Lung (tissue), 12 donors: ENCODE data around the gene AUTS2. TPM values are rescaled to one million over a fixed set of nuclear protein-coding genes. Genes with fewer than 3 reads are reported as not detected.
A peak's percentile ranks its signal among the peaks of the same experiment; 100 is the strongest.

ENCODE experiments used
- ATAC-seq: fragments of 200-7000 bp; cut with Tn5 transposase; one replicate; pipeline ENCODE4 v1.9.1; 2020; ENCODE audit warnings: moderate number of reproducible peaks; ENCODE audit not compliant: insufficient read depth, low FRiP score
- DNase-seq, 3 donors: peaks; one replicate each; pipeline ENCODE4 v3.0.0-alpha.2; 2013 to 2017
- H3K27ac ChIP-seq, 2 donors: one replicate each; pipeline ENCODE4 v1.5.1; 2013; ENCODE audit warnings: mild to moderate bottlenecking in 2 of 2, moderate library complexity in 2 of 2, control low read depth in 1 of 2, inconsistent platforms in 1 of 2, low read depth in 1 of 2, low read length in 1 of 2
- H3K27me3 ChIP-seq, 3 donors: one replicate each; pipeline ENCODE4 v1.5.1; 2013; ENCODE audit warnings: low read length in 2 of 3; ENCODE audit not compliant: control insufficient read depth in 3 of 3, insufficient read depth in 3 of 3
- H3K36me3 ChIP-seq, 4 donors: one replicate each; pipeline ENCODE4 v1.5.1; 2013; ENCODE audit warnings: low read length in 4 of 4, mild to moderate bottlenecking in 1 of 4, moderate library complexity in 1 of 4; ENCODE audit not compliant: control insufficient read depth in 4 of 4, insufficient read depth in 4 of 4
- H3K4me1 ChIP-seq, 5 donors: one replicate each; pipeline ENCODE4 v1.5.1; 2013; ENCODE audit warnings: low read length in 5 of 5, mild to moderate bottlenecking in 2 of 5, moderate library complexity in 1 of 5; ENCODE audit not compliant: control insufficient read depth in 5 of 5, insufficient read depth in 5 of 5
- H3K4me3 ChIP-seq: one replicate; pipeline ENCODE4 v1.5.1; 2013; ENCODE audit warnings: mild to moderate bottlenecking, control low read depth, moderate library complexity
- H3K9ac ChIP-seq, 2 donors: one replicate each; pipeline ENCODE4 v1.5.1; 2013; ENCODE audit warnings: low read length in 2 of 2, control low read depth in 1 of 2; ENCODE audit not compliant: insufficient read depth in 1 of 2
- H3K9me3 ChIP-seq, 4 donors: one replicate each; pipeline ENCODE4 v1.5.1; 2013; ENCODE audit warnings: low read length in 3 of 4, mild to moderate bottlenecking in 1 of 4, moderate library complexity in 1 of 4; ENCODE audit not compliant: control insufficient read depth in 4 of 4, insufficient read depth in 3 of 4
- CTCF ChIP-seq: IDR thresholded peaks from 2 replicates; pipeline ENCODE4 v1.5.1; 2012; ENCODE audit warnings: mild to moderate bottlenecking; ENCODE audit errors: control extremely low read depth, extremely low read depth
- WGBS, 2 donors: extraction: QIAGEN DNeasy Blood & Tissue Kit; methylation state at CpG; one replicate each; pipeline ENCODE4 v1.1.7; 2013; 5-methylcytosine and 5-hydroxymethylcytosine counted together
- polyA plus RNA-seq, 2 donors: library from polyadenylated mRNA; stranded (reverse); fragments of 200-250 nt; gene quantifications; one replicate each; pipeline ENCODE4 v1.2.1, GENCODE V29; 2013
- total RNA-seq, 2 donors: library from RNA; depleted of rRNA in 1 of 2; stranded (reverse); fragments of >200 nt in 1 of 2; gene quantifications; one replicate each; pipeline ENCODE4 v1.2.1, GENCODE V29; 2014 to 2021
- donor health status: control.
- donor health status: control.
- donor health status: Bipolar disorder and iron deficiency.
- donor health status: healthy.
- donor health status: DM: yes; HTN: yes; CAD: no.

AUTS2 gene
- total and polyA plus RNA-seq, 4 donors: 11.8 to 115 (median 40.6) TPM

GRCh38 chr7:70243443-70243842, 645.2 kb downstream of the AUTS2 start:
- ATAC-seq (no peak), DNase-seq (no peak)
- 96 to 97% methylated on average over 2 of the region's 2 CpGs for whole genome bisulfite sequencing, 2 donors
- no peaks in the 10 kb centered on the region for H3K9me3 ChIP-seq
- peaks cover 0 to under 1% (median 0%) of the 10 kb centered on the region in 5 donors for H3K4me1 ChIP-seq
- H3K9ac ChIP-seq: no peak overlapping the region
- no peak for TF ChIP-seq CTCF
- H3K27ac ChIP-seq: no peak overlapping the region
- H3K27me3 ChIP-seq: no peaks in the 10 kb centered on the region
- H3K36me3 ChIP-seq: no peaks in the 10 kb centered on the region
- no peak overlapping the region for H3K4me3 ChIP-seq

GRCh38 chr7:70257921-70258320, 659.6 kb downstream of the AUTS2 start:
- ATAC-seq (no peak), DNase-seq (no peak)
- no peaks in the 10 kb centered on the region for H3K27me3 ChIP-seq
- 95 to 98% methylated on average over 4 of the region's 4 CpGs for WGBS, 2 donors
- H3K9ac ChIP-seq: no peak overlapping the region
- H3K4me1 ChIP-seq: peaks cover 0 to 4% (median 0%) of the 10 kb centered on the region in 5 donors
- no peak for TF ChIP-seq CTCF
- no peak overlapping the region for H3K4me3 ChIP-seq
- H3K36me3 ChIP-seq: no peaks in the 10 kb centered on the region
- no peak overlapping the region for H3K27ac ChIP-seq
- no peaks in the 10 kb centered on the region for H3K9me3 ChIP-seq

GRCh38 chr7:70259502-70259901, 661.2 kb downstream of the AUTS2 start:
- no peak overlapping the region for H3K27ac ChIP-seq
- no peaks in the 10 kb centered on the region for H3K27me3 ChIP-seq
- H3K36me3 ChIP-seq: no peaks in the 10 kb centered on the region
- ATAC-seq: peak; percentile 36
- H3K9ac ChIP-seq: no peak overlapping the region
- DNase-seq: peak in 2 of 3 donors; percentile 13 to 54
- no peak for TF ChIP-seq CTCF
- 54 to 90% methylated on average over 1 of the region's 1 CpG for WGBS, 2 donors
- H3K9me3 ChIP-seq: no peaks in the 10 kb centered on the region
- peaks cover 0 to 10% (median 0%) of the 10 kb centered on the region in 5 donors for H3K4me1 ChIP-seq
- no peak overlapping the region for H3K4me3 ChIP-seq
